Tibial nerve (tissue), 3 donors: ENCODE data around the gene ARHGEF16.

Experiments
- CTCF ChIP-seq, 5 experiments: fragments of 200-600 bp in 3 of 5; fragments of 450-650 bp in 2 of 5; sonication (generic) in 3 of 5; IDR thresholded peaks; one replicate each; pipeline ENCODE4 v1.5.1; 2016 to 2019; ENCODE audit warnings: antibody characterized with exemption in 5 of 5, mild to moderate bottlenecking in 3 of 5, moderate library complexity in 2 of 5
- POLR2A ChIP-seq, 2 donors: fragments of 450-650 bp; IDR thresholded peaks; one replicate each; pipeline ENCODE4 v1.6.1; 2017; ENCODE audit warnings: antibody characterized with exemption in 2 of 2, mild to moderate bottlenecking in 2 of 2, moderate library complexity in 2 of 2

- TF ChIP-seq POLR2A (IDR thresholded peaks at IDR 0.05) (no peak), CTCF (IDR thresholded peaks at IDR 0.05) (no peak)
Observed at GRCh38 chr1:3501437-3501836, 47.0 kb downstream of the ARHGEF16 start.
